Endodermal cell (in vitro differentiated cells): ENCODE data around the gene MPDZ. TPM values are rescaled to one million over a fixed set of nuclear protein-coding genes. Genes with fewer than 3 reads are reported as not detected.

ENCODE experiments used
- DNase-seq: peaks from one replicate; pipeline ENCODE4 v3.0.0-alpha.2; 2017
- H3K27ac ChIP-seq: 2 replicates; pipeline ENCODE4 v1.5.1; 2013; ENCODE audit warnings: mild to moderate bottlenecking, low read depth, low read length, moderate library complexity
- H3K27me3 ChIP-seq: 2 replicates; pipeline ENCODE4 v1.6.1; 2013; ENCODE audit warnings: mild to moderate bottlenecking, low read length, moderate library complexity; ENCODE audit not compliant: insufficient read depth, control insufficient read depth, poor library complexity, severe bottlenecking
- H3K36me3 ChIP-seq: 2 replicates; pipeline ENCODE4 v1.7.0; 2013; ENCODE audit warnings: mild to moderate bottlenecking, low read length, moderate library complexity; ENCODE audit not compliant: control insufficient read depth, insufficient read depth
- H3K4me1 ChIP-seq: one replicate; pipeline ENCODE4 v1.7.0; 2013; ENCODE audit warnings: low read length; ENCODE audit not compliant: control insufficient read depth, insufficient read depth
- H3K4me3 ChIP-seq: 2 replicates; pipeline ENCODE4 v1.5.1; 2013; ENCODE audit warnings: mild to moderate bottlenecking, low read length, moderate library complexity
- H3K9ac ChIP-seq: 2 replicates; pipeline ENCODE4 v1.6.1; 2013; ENCODE audit warnings: mild to moderate bottlenecking, low read length, moderate library complexity; ENCODE audit not compliant: poor library complexity, severe bottlenecking; ENCODE audit errors: extremely low read depth
- H3K9me3 ChIP-seq: 2 replicates; pipeline ENCODE4 v1.6.1; 2013; ENCODE audit warnings: mild to moderate bottlenecking, low read length, moderate library complexity; ENCODE audit not compliant: control insufficient read depth
- H3K27ac Mint-ChIP-seq: 2 replicates; pipeline ENCODE4 v1.8.0; 2020; ENCODE audit warnings: mixed read lengths
- H3K27me3 Mint-ChIP-seq: 2 replicates; pipeline ENCODE4 v1.8.0; 2021; ENCODE audit warnings: mild to moderate bottlenecking, mixed read lengths; ENCODE audit not compliant: insufficient read depth
- H3K36me3 Mint-ChIP-seq: 2 replicates; pipeline ENCODE4 v1.8.0; 2020; ENCODE audit warnings: low read depth, mixed read lengths
- H3K4me1 Mint-ChIP-seq: 2 replicates; pipeline ENCODE4 v1.8.0; 2020; ENCODE audit warnings: mixed read lengths
- H3K4me3 Mint-ChIP-seq: 2 replicates; pipeline ENCODE4 v1.8.0; 2020; ENCODE audit warnings: mild to moderate bottlenecking, moderate library complexity, mixed read lengths
- H3K9me3 Mint-ChIP-seq: 2 replicates; pipeline ENCODE4 v1.8.0; 2020; ENCODE audit warnings: mild to moderate bottlenecking, mixed read lengths
- CTCF ChIP-seq: fragments of 200-600 bp; sonication (generic); conservative IDR thresholded peaks from 2 replicates; pipeline ENCODE4 v1.5.0; 2021; ENCODE audit warnings: antibody characterized with exemption, mild to moderate bottlenecking
- WGBS, 2 experiments: methylation state at CpG; one replicate each; pipeline versions ENCODE4 v1.1.5 to v1.1.7; 2013; ENCODE audit warnings: missing lambda C conversion rate in 2 of 2, mixed read lengths in 1 of 2; ENCODE audit not compliant: insufficient coverage in 1 of 2, insufficient read length in 1 of 2; 5-methylcytosine and 5-hydroxymethylcytosine counted together
- total RNA-seq, 2 donors: library from RNA; stranded (reverse); fragmentation: NEBNext Ultra II Directional in 1 of 2; extraction: Animal tissue kit (Norgen Biotek cat#: 25700) in 1 of 2; gene quantifications; 2 replicates in 1 of 2; 3 replicates in 1 of 2; pipeline ENCODE4 v1.2.1, GENCODE V29; 2021

The MPDZ gene
- total RNA-seq, 2 donors from 2014 or later, result 38.0 to 44.0 TPM

- Histone ChIP-seq H3K4me3 (no peak overlapping the region), H3K4me1 (no peaks in the 10 kb centered on the region), H3K27me3 (no peaks in the 10 kb centered on the region), H3K36me3 (no peaks in the 10 kb centered on the region), H3K9ac (no peak overlapping the region), H3K27ac (no peak overlapping the region), H3K9me3 (no peaks in the 10 kb centered on the region)
- Mint-ChIP-seq H3K4me3 (no peak overlapping the region), H3K9me3 (no peaks in the 10 kb centered on the region), H3K27ac (no peak overlapping the region), H3K4me1 (peaks cover 4% of the 10 kb centered on the region), H3K27me3 (no peaks in the 10 kb centered on the region), H3K36me3 (no peaks in the 10 kb centered on the region)
- TF ChIP-seq CTCF, result no peak
- 80 to 90% methylated on average over 2 of the region's 3 CpGs for WGBS, 2 experiments
- DNase-seq, result no peak
Observed at GRCh38 chr9:13061390-13061789, 218.1 kb downstream of the MPDZ start.
